Thyroid gland (tissue), 4 donors: Measurements from ENCODE around the gene SLC44A4. TPM values are rescaled to one million over a fixed set of nuclear protein-coding genes. Genes with fewer than 3 reads are reported as not detected.
A peak's percentile ranks its signal among the peaks of the same experiment; 100 is the strongest.

Experiments
- DNase-seq, 2 donors: peaks; one replicate each; pipeline ENCODE4 v3.0.0-alpha.2; 2019
- H3K27ac ChIP-seq, 3 donors: fragments of 200-600 bp; sonication (generic); 1 replicate in 2 of 3; 2 replicates in 1 of 3; pipeline ENCODE4 v1.5.1; 2016 to 2019; ENCODE audit warnings: mild to moderate bottlenecking in 1 of 3, moderate library complexity in 1 of 3
- H3K27me3 ChIP-seq: fragments of 200-600 bp; sonication (generic); one replicate; pipeline ENCODE4 v1.5.1; 2019
- H3K36me3 ChIP-seq, 2 donors: fragments of 200-600 bp; sonication (generic); one replicate each; pipeline ENCODE4 v1.5.1; 2016 to 2019
- H3K4me1 ChIP-seq, 2 donors: fragments of 200-600 bp; sonication (generic); one replicate each; pipeline ENCODE4 v1.5.1; 2017 to 2019
- H3K4me3 ChIP-seq, 3 donors: fragments of 200-600 bp; sonication (generic); replicated peaks in 1 of 3; 1 replicate in 2 of 3; 2 replicates in 1 of 3; pipeline ENCODE4 v1.5.1; 2016; ENCODE audit warnings: mild to moderate bottlenecking in 1 of 3
- H3K9me3 ChIP-seq: fragments of 200-600 bp; sonication (generic); one replicate; pipeline ENCODE4 v1.5.1; 2017
- POLR2A ChIP-seq, 2 donors: fragments of 450-650 bp; IDR thresholded peaks; one replicate each; pipeline ENCODE4 v1.6.1; 2017; ENCODE audit warnings: antibody characterized with exemption in 2 of 2, mild to moderate bottlenecking in 2 of 2, moderate library complexity in 1 of 2
- WGBS, 2 donors: methylation state at CpG; one replicate each; pipeline ENCODE4 v1.1.5; 2017; 5-methylcytosine and 5-hydroxymethylcytosine counted together
- intact Hi-C: fragments of 100-400 bp; cut with DNase I; formaldehyde crosslinking; loops from one replicate; pipeline ENCODE4 v1.15.1; 2023
- total RNA-seq, 4 donors: library from RNA; depleted of rRNA; stranded (reverse); fragments of >200 nt; gene quantifications; one replicate each; pipeline ENCODE4 v1.2.3, GENCODE V29; 2016
- TF ChIP-seq, protein P1 (sequence below), 6 experiments: fragments of 200-600 bp in 3 of 6; fragments of 450-650 bp in 3 of 6; sonication (generic) in 3 of 6; IDR thresholded peaks; one replicate each; pipeline ENCODE4 v1.5.1; 2016 to 2019; ENCODE audit warnings: antibody characterized with exemption in 6 of 6, mild to moderate bottlenecking in 2 of 6, inconsistent platforms in 1 of 6, moderate library complexity in 1 of 6

The SLC44A4 gene
- total RNA-seq, 4 donors from 2014 or later = 1.6 to 16.2 (median 7.7) TPM

DNA sequence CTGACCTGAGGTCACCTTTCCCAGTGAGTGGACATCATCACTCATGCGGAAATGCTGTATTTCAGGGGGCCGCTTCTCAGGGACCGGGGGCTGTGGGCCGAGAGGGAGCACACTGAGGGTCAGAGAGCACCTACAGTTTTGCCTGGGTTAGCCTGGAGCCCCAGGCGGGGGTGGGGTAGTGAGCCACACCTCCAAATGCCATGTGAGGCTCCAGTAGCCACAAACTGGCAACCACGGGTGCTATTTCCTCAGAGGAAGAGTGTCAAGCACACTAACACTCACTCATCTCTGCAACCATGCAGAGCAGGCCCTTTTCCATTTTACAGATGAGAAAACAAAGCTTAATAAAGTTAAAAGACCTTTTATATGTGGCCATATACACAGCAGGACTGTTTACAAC lies 14.0 kb upstream of the SLC44A4 start:
- no peak overlapping the region for H3K27ac ChIP-seq
- peaks cover 5 to 7% of the 10 kb centered on the region in 2 donors for H3K4me1 ChIP-seq
- DNase-seq = no peak
- WGBS, 2 donors = 73 to 83% methylated on average over 4 to 6 of the region's 6 CpGs
- H3K4me3 ChIP-seq = no peak overlapping the region
- no peaks in the 10 kb centered on the region for H3K9me3 ChIP-seq
- TF ChIP-seq, protein P1, sequence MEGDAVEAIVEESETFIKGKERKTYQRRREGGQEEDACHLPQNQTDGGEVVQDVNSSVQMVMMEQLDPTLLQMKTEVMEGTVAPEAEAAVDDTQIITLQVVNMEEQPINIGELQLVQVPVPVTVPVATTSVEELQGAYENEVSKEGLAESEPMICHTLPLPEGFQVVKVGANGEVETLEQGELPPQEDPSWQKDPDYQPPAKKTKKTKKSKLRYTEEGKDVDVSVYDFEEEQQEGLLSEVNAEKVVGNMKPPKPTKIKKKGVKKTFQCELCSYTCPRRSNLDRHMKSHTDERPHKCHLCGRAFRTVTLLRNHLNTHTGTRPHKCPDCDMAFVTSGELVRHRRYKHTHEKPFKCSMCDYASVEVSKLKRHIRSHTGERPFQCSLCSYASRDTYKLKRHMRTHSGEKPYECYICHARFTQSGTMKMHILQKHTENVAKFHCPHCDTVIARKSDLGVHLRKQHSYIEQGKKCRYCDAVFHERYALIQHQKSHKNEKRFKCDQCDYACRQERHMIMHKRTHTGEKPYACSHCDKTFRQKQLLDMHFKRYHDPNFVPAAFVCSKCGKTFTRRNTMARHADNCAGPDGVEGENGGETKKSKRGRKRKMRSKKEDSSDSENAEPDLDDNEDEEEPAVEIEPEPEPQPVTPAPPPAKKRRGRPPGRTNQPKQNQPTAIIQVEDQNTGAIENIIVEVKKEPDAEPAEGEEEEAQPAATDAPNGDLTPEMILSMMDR (IDR thresholded peaks at IDR 0.05) = no peak
- TF ChIP-seq POLR2A (IDR thresholded peaks at IDR 0.05) = no peak
- H3K27me3 ChIP-seq = no peaks in the 10 kb centered on the region
- H3K36me3 ChIP-seq = peaks cover 17 to 50% of the 10 kb centered on the region in 2 donors
- intact Hi-C loops = no loop called here

- Histone ChIP-seq H3K9me3 (no peaks in the 10 kb centered on the region), H3K27ac (no peak overlapping the region), H3K4me3 (no peak overlapping the region), H3K4me1 (no peaks in the 10 kb centered on the region), H3K36me3 (peaks cover 37 to 67% of the 10 kb centered on the region in 2 donors), H3K27me3 (no peaks in the 10 kb centered on the region)
- DNase-seq = no peak
- WGBS, 2 donors = 96 to 97% methylated on average over 3 of the region's 3 CpGs
- TF ChIP-seq, protein P1 (IDR thresholded peaks at IDR 0.05) = no peak
- TF ChIP-seq POLR2A (IDR thresholded peaks at IDR 0.05) = no peak
- intact Hi-C loops = no loop called here
Measured at GRCh38 chr6:31889331-31889972, 10.7 kb upstream of the SLC44A4 start.

GRCh38 chr6:31888276-31889258 lies 9.8 kb upstream of the SLC44A4 start:
- Histone ChIP-seq H3K27ac (no peak overlapping the region), H3K27me3 (no peaks in the 10 kb centered on the region), H3K9me3 (no peaks in the 10 kb centered on the region), H3K4me3 (no peak overlapping the region), H3K4me1 (no peaks in the 10 kb centered on the region), H3K36me3 (peaks cover 46 to 75% of the 10 kb centered on the region in 2 donors)
- intact Hi-C loops = no loop called here
- peak in 1 of 2 donors; percentile 29 for DNase-seq
- WGBS, 2 donors = 83 to 85% methylated on average over 33 to 38 of the region's 43 CpGs
- TF ChIP-seq, protein P1 (IDR thresholded peaks at IDR 0.05) = peak; percentile 24 to 71 (median 48)
- TF ChIP-seq POLR2A (IDR thresholded peaks at IDR 0.05) = no peak

DNA sequence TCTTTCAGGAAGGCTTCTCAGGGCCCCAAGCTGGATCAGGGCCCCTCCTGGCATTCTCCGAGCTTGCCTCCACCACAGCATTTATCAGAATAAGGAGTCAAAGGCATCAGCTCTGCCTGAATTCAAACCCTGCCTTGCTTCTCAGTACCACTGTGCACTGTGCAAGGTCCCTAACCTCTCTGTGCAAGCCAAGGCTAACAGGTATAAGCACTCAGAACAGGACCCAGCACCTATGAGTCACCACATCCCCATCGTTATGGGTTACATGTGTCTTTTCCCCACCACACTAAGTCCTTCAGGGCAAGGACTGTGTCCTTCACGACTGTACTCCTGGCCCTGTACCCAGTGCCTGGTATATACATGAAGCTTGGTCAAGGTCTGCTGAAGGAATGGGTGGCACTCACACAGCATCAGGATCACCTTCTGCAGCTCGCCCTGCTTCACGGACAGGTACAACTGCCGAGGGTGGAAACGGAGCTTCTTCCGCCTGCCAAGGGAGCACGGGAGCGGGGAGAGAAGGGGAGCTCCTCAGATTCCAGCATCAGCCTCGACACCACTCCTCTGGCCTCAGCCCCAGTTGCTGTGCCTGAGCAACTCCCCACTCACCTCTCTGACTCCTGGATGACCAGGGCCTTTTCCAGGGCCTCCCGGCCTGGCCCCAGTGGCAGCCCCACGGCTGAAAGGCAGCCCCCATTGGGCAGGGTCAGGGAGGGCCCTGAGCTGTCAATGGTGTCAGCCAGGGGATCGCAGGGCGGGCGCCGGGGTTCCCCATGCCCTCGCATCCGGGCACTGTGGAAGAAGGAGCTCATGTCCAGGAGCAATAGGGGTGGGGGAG lies 8.6 kb upstream of the SLC44A4 start:
- TF ChIP-seq, protein P1 (IDR thresholded peaks at IDR 0.05) = no peak
- TF ChIP-seq POLR2A (IDR thresholded peaks at IDR 0.05) = no peak
- 95 to 96% methylated on average over 16 to 18 of the region's 19 CpGs for WGBS, 2 donors
- H3K36me3 ChIP-seq = peaks cover 53 to 78% of the 10 kb centered on the region in 2 donors
- no peaks in the 10 kb centered on the region for H3K9me3 ChIP-seq
- H3K27ac ChIP-seq = no peak overlapping the region
- H3K4me3 ChIP-seq = no peak overlapping the region
- intact Hi-C loops = no loop called here
- H3K27me3 ChIP-seq = no peaks in the 10 kb centered on the region
- no peak for DNase-seq
- no peaks in the 10 kb centered on the region for H3K4me1 ChIP-seq
